ENCODE data around the gene RAI1. TPM values are rescaled to one million over a fixed set of nuclear protein-coding genes. Genes with fewer than 3 reads are reported as not detected.

The RAI1 gene
- total RNA-seq, 1 donor from 2014 or later: 31.1 TPM

DNA sequence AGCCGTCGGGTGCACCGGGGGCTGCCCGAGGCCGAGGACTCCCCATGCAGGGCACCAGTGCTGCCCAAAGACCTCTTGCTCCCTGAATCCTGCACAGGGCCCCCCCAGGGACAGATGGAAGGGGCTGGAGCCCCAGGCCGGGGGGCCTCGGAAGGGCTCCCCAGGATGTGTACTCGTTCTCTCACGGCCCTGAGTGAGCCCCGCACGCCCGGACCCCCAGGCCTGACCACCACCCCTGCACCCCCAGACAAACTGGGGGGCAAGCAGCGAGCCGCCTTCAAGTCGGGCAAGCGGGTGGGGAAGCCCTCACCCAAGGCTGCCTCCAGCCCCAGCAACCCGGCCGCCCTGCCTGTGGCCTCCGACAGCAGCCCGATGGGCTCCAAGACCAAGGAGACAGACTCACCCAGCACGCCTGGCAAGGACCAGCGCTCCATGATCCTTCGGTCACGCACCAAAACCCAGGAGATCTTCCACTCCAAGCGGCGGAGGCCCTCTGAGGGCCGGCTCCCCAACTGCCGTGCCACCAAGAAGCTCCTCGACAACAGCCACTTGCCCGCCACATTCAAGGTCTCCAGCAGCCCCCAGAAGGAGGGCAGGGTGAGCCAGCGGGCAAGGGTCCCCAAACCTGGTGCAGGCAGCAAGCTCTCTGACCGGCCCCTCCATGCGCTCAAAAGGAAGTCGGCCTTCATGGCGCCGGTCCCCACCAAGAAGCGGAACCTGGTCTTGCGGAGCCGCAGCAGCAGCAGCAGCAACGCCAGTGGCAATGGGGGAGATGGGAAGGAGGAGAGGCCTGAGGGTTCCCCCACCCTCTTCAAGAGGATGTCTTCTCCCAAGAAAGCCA, 114.9 kb downstream of the RAI1 start:
- peaks cover 57% of the 10 kb centered on the region for H3K36me3 ChIP-seq
- no peak overlapping the region for H3K4me3 ChIP-seq
- H3K27me3 ChIP-seq (ENCODE audit: low read depth): no peaks in the 10 kb centered on the region
- no peak overlapping the region for H3K27ac ChIP-seq
- peaks cover 21% of the 10 kb centered on the region for H3K4me1 ChIP-seq
- no peaks in the 10 kb centered on the region for H3K9me3 ChIP-seq
- no peak for DNase-seq
- ATAC-seq: no peak
- intact Hi-C loops (cut with DNase I): no loop called here
- TF ChIP-seq CTCF (IDR thresholded peaks at IDR 0.05): no peak

- H3K4me3 ChIP-seq: no peak overlapping the region
- H3K4me1 ChIP-seq: peaks cover 18% of the 10 kb centered on the region
- intact Hi-C loops (cut with DNase I): no loop called here
- H3K9me3 ChIP-seq: no peaks in the 10 kb centered on the region
- ATAC-seq (no peak), DNase-seq (no peak)
- no peak for TF ChIP-seq CTCF (IDR thresholded peaks at IDR 0.05)
- no peak overlapping the region for H3K27ac ChIP-seq
- no peaks in the 10 kb centered on the region for H3K27me3 ChIP-seq (ENCODE audit: low read depth)
- peaks cover 60% of the 10 kb centered on the region for H3K36me3 ChIP-seq
These were observed 115.5 kb downstream of the RAI1 start for GRCh38 chr17:17796787-17797061.

DNA sequence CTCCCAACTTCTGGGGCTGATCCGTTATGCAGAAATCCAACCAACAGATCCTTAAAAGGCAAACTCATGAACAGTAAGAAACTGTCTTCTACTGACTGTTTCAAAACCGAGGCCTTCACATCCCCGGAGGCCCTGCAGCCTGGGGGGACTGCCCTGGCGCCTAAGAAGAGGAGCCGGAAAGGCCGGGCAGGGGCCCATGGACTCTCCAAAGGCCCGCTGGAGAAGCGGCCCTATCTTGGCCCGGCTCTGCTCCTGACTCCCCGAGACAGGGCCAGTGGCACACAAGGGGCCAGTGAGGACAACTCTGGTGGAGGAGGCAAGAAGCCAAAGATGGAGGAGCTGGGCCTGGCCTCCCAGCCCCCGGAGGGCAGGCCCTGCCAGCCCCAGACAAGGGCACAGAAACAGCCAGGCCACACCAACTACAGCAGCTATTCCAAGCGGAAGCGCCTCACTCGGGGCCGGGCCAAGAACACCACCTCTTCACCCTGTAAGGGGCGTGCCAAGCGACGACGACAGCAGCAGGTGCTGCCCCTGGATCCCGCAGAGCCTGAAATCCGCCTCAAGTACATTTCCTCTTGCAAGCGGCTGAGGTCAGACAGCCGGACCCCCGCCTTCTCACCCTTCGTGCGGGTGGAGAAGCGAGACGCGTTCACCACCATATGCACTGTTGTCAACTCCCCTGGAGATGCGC, 116.0 kb downstream of the RAI1 start:
- no peak for TF ChIP-seq CTCF (IDR thresholded peaks at IDR 0.05)
- no peak overlapping the region for H3K4me3 ChIP-seq
- no peaks in the 10 kb centered on the region for H3K27me3 ChIP-seq (ENCODE audit: low read depth)
- H3K36me3 ChIP-seq: peaks cover 61% of the 10 kb centered on the region
- peaks cover 13% of the 10 kb centered on the region for H3K4me1 ChIP-seq
- DNase-seq (no peak), ATAC-seq (no peak)
- intact Hi-C loops (cut with DNase I): no loop called here
- no peak overlapping the region for H3K27ac ChIP-seq
- H3K9me3 ChIP-seq: no peaks in the 10 kb centered on the region

- Histone ChIP-seq H3K27ac (no peak overlapping the region), H3K4me3 (no peak overlapping the region), H3K27me3 (ENCODE audit: low read depth) (no peaks in the 10 kb centered on the region), H3K9me3 (no peaks in the 10 kb centered on the region), H3K36me3 (peaks cover 61% of the 10 kb centered on the region), H3K4me1 (peaks cover 4% of the 10 kb centered on the region)
- intact Hi-C loops (cut with DNase I): no loop called here
- ATAC-seq: no peak
- no peak for DNase-seq
- TF ChIP-seq CTCF (IDR thresholded peaks at IDR 0.05): no peak
These were observed 116.8 kb downstream of the RAI1 start for GRCh38 chr17:17798010-17798556.

DNA sequence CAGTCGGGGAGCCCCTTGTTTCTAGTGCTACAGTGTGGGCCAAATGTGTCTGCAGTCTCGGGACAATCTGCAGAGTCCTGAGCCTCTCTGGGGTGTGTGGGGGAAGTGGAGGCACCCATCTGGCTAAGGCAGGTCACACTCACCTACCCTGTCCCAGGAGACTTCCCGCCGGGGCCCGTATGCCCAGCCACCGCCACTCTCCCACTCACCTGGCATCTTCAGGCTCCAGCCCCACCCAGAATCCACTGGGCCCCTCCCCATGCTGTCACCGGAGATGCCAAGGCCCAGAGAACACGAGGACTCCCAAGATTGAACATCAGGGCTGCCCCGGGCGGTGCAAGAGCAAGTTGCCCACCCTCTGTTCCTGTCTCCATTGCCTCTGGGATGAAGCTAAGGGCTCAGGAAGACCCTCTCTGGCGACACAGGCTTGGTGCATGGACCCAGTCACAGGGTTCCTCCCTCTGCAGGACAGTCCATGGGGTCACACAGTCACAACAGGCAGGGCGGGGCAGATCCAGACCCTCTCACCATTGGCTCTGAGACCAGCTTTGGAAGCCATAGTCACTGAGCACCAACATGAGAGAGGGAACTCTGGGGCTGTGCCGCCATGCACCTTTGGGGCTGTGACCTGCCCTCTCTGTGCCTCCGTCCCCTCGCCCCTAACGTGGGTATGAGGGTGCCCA, 117.5 kb downstream of the RAI1 start:
- Histone ChIP-seq H3K36me3 (peaks cover 62% of the 10 kb centered on the region), H3K4me1 (no peaks in the 10 kb centered on the region), H3K27me3 (ENCODE audit: low read depth) (no peaks in the 10 kb centered on the region), H3K9me3 (no peaks in the 10 kb centered on the region), H3K27ac (no peak overlapping the region), H3K4me3 (no peak overlapping the region)
- intact Hi-C loops (cut with DNase I): no loop called here
- no peak for ATAC-seq
- no peak for TF ChIP-seq CTCF (IDR thresholded peaks at IDR 0.05)
- DNase-seq: no peak
